Keratinocyte (primary cell): ENCODE measurements around the gene CSMD2. TPM values are rescaled to one million over a fixed set of nuclear protein-coding genes. Genes with fewer than 3 reads are reported as not detected.

ENCODE experiments used
- DNase-seq: peaks from one replicate; pipeline ENCODE4 v3.0.0-alpha.2; 2011; ENCODE audit warnings: low read depth, missing footprints, low spot score
- FAIRE-seq: peaks from 2 replicates; lab custom pipeline; 2011; peaks lifted over from hg19 to GRCh38; lab: Jason Lieb, UNC
- H2AFZ ChIP-seq: 2 replicates; pipeline ENCODE4 v1.6.0; 2012; ENCODE audit warnings: low read length, control low read depth, inconsistent platforms; ENCODE audit not compliant: control insufficient read depth
- H3K27ac ChIP-seq: 2 replicates; pipeline ENCODE4 v1.5.1; 2011; ENCODE audit warnings: low read length; ENCODE audit not compliant: control insufficient read depth, insufficient read depth
- H3K27me3 ChIP-seq: 3 replicates; pipeline ENCODE4 v1.6.0; 2011; ENCODE audit warnings: low read length; ENCODE audit not compliant: control insufficient read depth, insufficient read depth; ENCODE audit errors: extremely low read depth
- H3K36me3 ChIP-seq, 2 experiments: 2 replicates in 1 of 2; 3 replicates in 1 of 2; pipeline ENCODE4 v1.5.1; 2011; ENCODE audit warnings: low read length in 2 of 2, mild to moderate bottlenecking in 1 of 2; ENCODE audit not compliant: control insufficient read depth in 2 of 2, insufficient read depth in 2 of 2; ENCODE audit errors: extremely low read depth in 1 of 2
- H3K4me1 ChIP-seq: 3 replicates; pipeline ENCODE4 v1.5.1; 2011; ENCODE audit warnings: low read length; ENCODE audit not compliant: control insufficient read depth, insufficient read depth; ENCODE audit errors: extremely low read depth
- H3K4me2 ChIP-seq: 3 replicates; pipeline ENCODE4 v1.6.0; 2011; ENCODE audit warnings: low read depth, low read length; ENCODE audit not compliant: control insufficient read depth, insufficient read depth; ENCODE audit errors: extremely low read depth
- H3K4me3 ChIP-seq, 3 experiments: fragments of 200-600 bp in 1 of 3; sonication (generic) in 1 of 3; 2 replicates in 2 of 3; 3 replicates in 1 of 3; pipeline ENCODE4 v1.5.1; 2011 to 2016; ENCODE audit warnings: low read length in 3 of 3, mild to moderate bottlenecking in 3 of 3, control low read depth in 2 of 3, inconsistent platforms in 1 of 3, low read depth in 1 of 3, mixed read lengths in 1 of 3, mixed run types in 1 of 3, moderate library complexity in 1 of 3; ENCODE audit not compliant: control insufficient read depth in 2 of 3, insufficient read depth in 2 of 3; ENCODE audit errors: extremely low read depth in 1 of 3
- H3K79me2 ChIP-seq: 2 replicates; pipeline ENCODE4 v1.6.0; 2012; ENCODE audit warnings: low read length; ENCODE audit not compliant: control insufficient read depth, insufficient read depth
- H3K9ac ChIP-seq: 3 replicates; pipeline ENCODE4 v1.6.0; 2011; ENCODE audit warnings: low read length; ENCODE audit not compliant: control insufficient read depth, insufficient read depth; ENCODE audit errors: extremely low read depth
- H3K9me1 ChIP-seq: 3 replicates; pipeline ENCODE4 v1.6.0; 2011; ENCODE audit warnings: low read length; ENCODE audit not compliant: control insufficient read depth, insufficient read depth; ENCODE audit errors: extremely low read depth
- H3K9me3 ChIP-seq: 2 replicates; pipeline ENCODE4 v1.5.1; 2012; ENCODE audit warnings: low read depth, low read length; ENCODE audit not compliant: control insufficient read depth
- H4K20me1 ChIP-seq: 3 replicates; pipeline ENCODE4 v1.6.0; 2011; ENCODE audit warnings: low read length; ENCODE audit not compliant: control insufficient read depth, insufficient read depth; ENCODE audit errors: extremely low read depth
- CTCF ChIP-seq, 3 experiments: IDR thresholded peaks in 1 of 3; conservative IDR thresholded peaks in 1 of 3; optimal IDR thresholded peaks in 1 of 3; 2 replicates in 2 of 3; 3 replicates in 1 of 3; pipeline versions ENCODE3 to v1.5.1; 2011; ENCODE audit warnings: low read length in 3 of 3, mild to moderate bottlenecking in 3 of 3, moderate library complexity in 2 of 3, control low read depth in 1 of 3, inconsistent platforms in 1 of 3; ENCODE audit not compliant: insufficient read depth in 2 of 3; ENCODE audit errors: extremely low read depth in 1 of 3
- EZH2 ChIP-seq: IDR thresholded peaks from one replicate; pipeline ENCODE4 v1.6.1; 2012; ENCODE audit warnings: inconsistent platforms, mild to moderate bottlenecking, low read length, moderate library complexity
- dilution Hi-C: fragments of 300-500 bp; cut with MboI; formaldehyde crosslinking; loops from one replicate; pipeline ENCODE4 v1.7.0; 2020; ENCODE audit warnings: low sequenced_read_pairs; ENCODE audit not compliant: extremely low pct_ligation_motif_present
- polyA plus RNA-seq, 5 experiments: library from polyadenylated mRNA; depleted of rRNA in 3 of 5; stranded (reverse) in 3 of 5; stranded (forward) in 1 of 5; unstranded in 1 of 5; fragments of >200 nt; gene quantifications; 1 replicate in 1 of 5; 2 replicates in 3 of 5; 3 replicates in 1 of 5; pipeline versions ENCODE4 v1.2.1 to v1.2.3, GENCODE V29; 2011 to 2012; ENCODE audit warnings: missing spikeins in 2 of 5, low read depth in 1 of 5, low replicate concordance in 1 of 5

CSMD2 gene
- polyA plus RNA-seq, 1 donor (not counting 4 experiments of a cell fraction or from before 2014, with no cell fraction given), result 2.0 TPM

- H3K36me3 ChIP-seq, result no peaks in the 10 kb centered on the region
- no peak for FAIRE-seq
- dilution Hi-C loops, result no loop called here
Measured at GRCh38 chr1:33703464-33703863, 461.6 kb downstream of the CSMD2 start.

GRCh38 chr1:33698361-33699035 is 466.5 kb downstream of the CSMD2 start:
- Histone ChIP-seq H3K9me1 (no peaks in the 10 kb centered on the region), H2AFZ (no peak overlapping the region), H3K27ac (no peak overlapping the region), H3K27me3 (no peaks in the 10 kb centered on the region), H3K4me3 (no peak overlapping the region), H3K36me3 (no peaks in the 10 kb centered on the region), H3K9ac (no peak overlapping the region), H3K4me2 (no peak overlapping the region), H4K20me1 (no peaks in the 10 kb centered on the region), H3K9me3 (no peaks in the 10 kb centered on the region), H3K79me2 (no peaks in the 10 kb centered on the region), H3K4me1 (no peaks in the 10 kb centered on the region)
- FAIRE-seq (no peak), DNase-seq (no peak)
- dilution Hi-C loops, result no loop called here
- TF ChIP-seq CTCF (optimal IDR thresholded peaks at IDR 0.05 in 1 of 3, IDR thresholded peaks at IDR 0.05 in 1 of 3, conservative IDR thresholded peaks at IDR 0.05 in 1 of 3; ENCODE audit: extremely low read depth in 1 of 3, insufficient read depth in 2 of 3, low read length in 3 of 3) (no peak), EZH2 (no peak)

More at GRCh38 chr1:33703464-33703863, 461.6 kb downstream of the CSMD2 start:
- Histone ChIP-seq H3K79me2 (no peaks in the 10 kb centered on the region), H3K9me1 (no peaks in the 10 kb centered on the region), H3K9me3 (no peaks in the 10 kb centered on the region), H3K27me3 (no peaks in the 10 kb centered on the region), H3K27ac (no peak overlapping the region), H3K9ac (no peak overlapping the region), H3K4me3 (no peak overlapping the region), H3K4me1 (no peaks in the 10 kb centered on the region), H2AFZ (no peak overlapping the region), H3K4me2 (no peak overlapping the region), H4K20me1 (no peaks in the 10 kb centered on the region)
- no peak for TF ChIP-seq EZH2
- TF ChIP-seq CTCF (optimal IDR thresholded peaks at IDR 0.05 in 1 of 3, IDR thresholded peaks at IDR 0.05 in 1 of 3, conservative IDR thresholded peaks at IDR 0.05 in 1 of 3; ENCODE audit: extremely low read depth in 1 of 3, insufficient read depth in 2 of 3, low read length in 3 of 3), result no peak
- DNase-seq, result no peak
